HepG2 (cell line): Measurements from ENCODE around the gene FGF18. TPM values are rescaled to one million over a fixed set of nuclear protein-coding genes. Genes with fewer than 3 reads are reported as not detected.

Experiments used
- CREM ChIP-seq, 2 experiments: sonication (generic) in 1 of 2; formaldehyde crosslinking in 1 of 2; IDR thresholded peaks; 2 replicates each; pipeline versions ENCODE4 v1.4.0 to v1.6.1; 2016 to 2020; ENCODE audit warnings: antibody characterized with exemption in 1 of 2, mild to moderate bottlenecking in 1 of 2, missing genetic modification reagents in 1 of 2
- MAFK ChIP-seq, 2 experiments: IDR thresholded peaks in 1 of 2; conservative IDR thresholded peaks in 1 of 2; 2 replicates each; pipeline ENCODE4 v1.6.1; 2011; ENCODE audit warnings: improper control_type of control experiment in 2 of 2, low read length in 2 of 2
- MYNN ChIP-seq: sonication (generic); formaldehyde crosslinking; IDR thresholded peaks from 2 replicates; pipeline ENCODE4 v1.4.0; 2020; ENCODE audit warnings: mild to moderate bottlenecking, low read depth, missing genetic modification reagents
- RFXAP ChIP-seq: sonication (generic); formaldehyde crosslinking; IDR thresholded peaks from 2 replicates; pipeline ENCODE4 v1.4.0; 2020; ENCODE audit warnings: missing genetic modification reagents, borderline replicate concordance
- RNF2 ChIP-seq: fragments of 450-650 bp; conservative IDR thresholded peaks from 2 replicates; pipeline ENCODE4 v1.6.1; 2016; ENCODE audit warnings: low read depth
- SAP130 ChIP-seq: IDR thresholded peaks from 2 replicates; pipeline ENCODE4 v1.6.1; 2016; ENCODE audit warnings: low read depth
- TBX2 ChIP-seq: sonication (generic); formaldehyde crosslinking; IDR thresholded peaks from 2 replicates; pipeline ENCODE4 v1.5.0; 2020; ENCODE audit warnings: missing genetic modification reagents, mild to moderate bottlenecking, borderline replicate concordance
- ZNF841 ChIP-seq: sonication (generic); formaldehyde crosslinking; IDR thresholded peaks from 2 replicates; pipeline ENCODE4 v1.8.1; 2023; ENCODE audit warnings: missing genetic modification reagents, borderline replicate concordance
- ZSCAN21 ChIP-seq: sonication (generic); formaldehyde crosslinking; IDR thresholded peaks from 2 replicates; pipeline ENCODE4 v1.8.0; 2022; ENCODE audit warnings: mild to moderate bottlenecking, missing genetic modification reagents, moderate library complexity, borderline replicate concordance
- ZSCAN9 ChIP-seq: IDR thresholded peaks from 2 replicates; pipeline ENCODE4 v1.6.1; 2016; ENCODE audit warnings: borderline replicate concordance
- polyA plus RNA-seq, 8 experiments: library from polyadenylated mRNA; depleted of rRNA in 3 of 8; stranded (reverse) in 7 of 8; unstranded in 1 of 8; fragments of >200 nt; fragmentation: Illumina TruSeq in 4 of 8; extraction: Trizol in 4 of 8; gene quantifications; 2 replicates each; pipeline versions ENCODE4 v1.2.1 to v1.2.3, GENCODE V29; 2011 to 2016; ENCODE audit warnings: low read depth in 4 of 8, missing spikeins in 1 of 8, mixed read lengths in 1 of 8; ENCODE audit not compliant: insufficient read depth in 1 of 8
- total RNA-seq, 5 experiments: library from RNA; depleted of rRNA; stranded (reverse); fragments of >200 nt; fragmentation: Illumina TruSeq; extraction: Trizol; gene quantifications; 2 replicates each; pipeline ENCODE4 v1.2.3, GENCODE V29; 2016; ENCODE audit warnings: low read depth in 1 of 5
- TF ChIP-seq, protein P1 (sequence below): sonication (generic); formaldehyde crosslinking; IDR thresholded peaks from 2 replicates; pipeline ENCODE4 v1.4.0; 2020; ENCODE audit warnings: mild to moderate bottlenecking, missing genetic modification reagents
- TF ChIP-seq, protein P2 (sequence below): sonication (generic); formaldehyde crosslinking; IDR thresholded peaks from 2 replicates; pipeline ENCODE4 v1.5.1; 2020; ENCODE audit warnings: missing genetic modification reagents, mild to moderate bottlenecking, borderline replicate concordance
- TF ChIP-seq, protein P3 (sequence below): sonication (generic); formaldehyde crosslinking; IDR thresholded peaks from 2 replicates; pipeline ENCODE4 v1.8.0; 2022; ENCODE audit warnings: mild to moderate bottlenecking, missing genetic modification reagents, moderate library complexity
- TF ChIP-seq, protein P4 (sequence below): IDR thresholded peaks from 2 replicates; pipeline ENCODE4 v1.6.1; 2016; ENCODE audit warnings: control low read depth
- TF ChIP-seq, protein P5 (sequence below): sonication (generic); formaldehyde crosslinking; IDR thresholded peaks from 2 replicates; pipeline ENCODE4 v1.4.0; 2020; ENCODE audit warnings: missing genetic modification reagents; ENCODE audit errors: not compliant biosample characterization

FGF18 gene
- total and polyA plus RNA-seq, 2 of the 13 experiments (the other 11 are each of a cell fraction or from before 2014, with no cell fraction given) = not detected

DNA sequence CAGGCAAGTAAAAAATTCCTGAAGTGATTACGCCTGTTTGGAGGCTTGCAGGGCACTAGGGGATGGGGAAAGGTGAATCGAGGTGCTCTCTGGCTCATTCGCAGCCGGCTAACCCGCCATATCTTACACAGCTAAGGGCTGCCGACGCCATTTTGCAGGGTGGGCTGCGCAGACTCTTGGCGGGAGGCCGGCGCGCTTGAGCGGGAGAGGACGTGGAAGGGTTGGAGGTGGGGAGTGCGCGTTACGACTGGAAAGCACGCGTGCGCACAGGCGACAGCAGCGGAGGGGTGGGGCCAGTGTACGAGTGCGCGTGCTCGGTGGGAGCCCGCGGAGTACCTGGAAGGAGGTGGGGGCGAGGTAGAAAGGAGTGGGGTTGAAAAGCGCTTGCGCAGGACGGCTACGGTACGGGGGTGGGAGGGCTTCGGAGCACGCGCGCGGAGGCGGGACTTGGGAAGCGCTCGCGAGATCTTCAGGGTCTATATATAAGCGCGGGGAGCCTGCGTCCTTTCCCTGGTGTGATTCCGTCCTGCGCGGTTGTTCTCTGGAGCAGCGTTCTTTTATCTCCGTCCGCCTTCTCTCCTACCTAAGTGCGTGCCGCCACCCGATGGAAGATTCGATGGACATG is 32.0 kb upstream of the FGF18 start, which contains the start of gene NPM1 (continued):
- TF ChIP-seq, protein P1, sequence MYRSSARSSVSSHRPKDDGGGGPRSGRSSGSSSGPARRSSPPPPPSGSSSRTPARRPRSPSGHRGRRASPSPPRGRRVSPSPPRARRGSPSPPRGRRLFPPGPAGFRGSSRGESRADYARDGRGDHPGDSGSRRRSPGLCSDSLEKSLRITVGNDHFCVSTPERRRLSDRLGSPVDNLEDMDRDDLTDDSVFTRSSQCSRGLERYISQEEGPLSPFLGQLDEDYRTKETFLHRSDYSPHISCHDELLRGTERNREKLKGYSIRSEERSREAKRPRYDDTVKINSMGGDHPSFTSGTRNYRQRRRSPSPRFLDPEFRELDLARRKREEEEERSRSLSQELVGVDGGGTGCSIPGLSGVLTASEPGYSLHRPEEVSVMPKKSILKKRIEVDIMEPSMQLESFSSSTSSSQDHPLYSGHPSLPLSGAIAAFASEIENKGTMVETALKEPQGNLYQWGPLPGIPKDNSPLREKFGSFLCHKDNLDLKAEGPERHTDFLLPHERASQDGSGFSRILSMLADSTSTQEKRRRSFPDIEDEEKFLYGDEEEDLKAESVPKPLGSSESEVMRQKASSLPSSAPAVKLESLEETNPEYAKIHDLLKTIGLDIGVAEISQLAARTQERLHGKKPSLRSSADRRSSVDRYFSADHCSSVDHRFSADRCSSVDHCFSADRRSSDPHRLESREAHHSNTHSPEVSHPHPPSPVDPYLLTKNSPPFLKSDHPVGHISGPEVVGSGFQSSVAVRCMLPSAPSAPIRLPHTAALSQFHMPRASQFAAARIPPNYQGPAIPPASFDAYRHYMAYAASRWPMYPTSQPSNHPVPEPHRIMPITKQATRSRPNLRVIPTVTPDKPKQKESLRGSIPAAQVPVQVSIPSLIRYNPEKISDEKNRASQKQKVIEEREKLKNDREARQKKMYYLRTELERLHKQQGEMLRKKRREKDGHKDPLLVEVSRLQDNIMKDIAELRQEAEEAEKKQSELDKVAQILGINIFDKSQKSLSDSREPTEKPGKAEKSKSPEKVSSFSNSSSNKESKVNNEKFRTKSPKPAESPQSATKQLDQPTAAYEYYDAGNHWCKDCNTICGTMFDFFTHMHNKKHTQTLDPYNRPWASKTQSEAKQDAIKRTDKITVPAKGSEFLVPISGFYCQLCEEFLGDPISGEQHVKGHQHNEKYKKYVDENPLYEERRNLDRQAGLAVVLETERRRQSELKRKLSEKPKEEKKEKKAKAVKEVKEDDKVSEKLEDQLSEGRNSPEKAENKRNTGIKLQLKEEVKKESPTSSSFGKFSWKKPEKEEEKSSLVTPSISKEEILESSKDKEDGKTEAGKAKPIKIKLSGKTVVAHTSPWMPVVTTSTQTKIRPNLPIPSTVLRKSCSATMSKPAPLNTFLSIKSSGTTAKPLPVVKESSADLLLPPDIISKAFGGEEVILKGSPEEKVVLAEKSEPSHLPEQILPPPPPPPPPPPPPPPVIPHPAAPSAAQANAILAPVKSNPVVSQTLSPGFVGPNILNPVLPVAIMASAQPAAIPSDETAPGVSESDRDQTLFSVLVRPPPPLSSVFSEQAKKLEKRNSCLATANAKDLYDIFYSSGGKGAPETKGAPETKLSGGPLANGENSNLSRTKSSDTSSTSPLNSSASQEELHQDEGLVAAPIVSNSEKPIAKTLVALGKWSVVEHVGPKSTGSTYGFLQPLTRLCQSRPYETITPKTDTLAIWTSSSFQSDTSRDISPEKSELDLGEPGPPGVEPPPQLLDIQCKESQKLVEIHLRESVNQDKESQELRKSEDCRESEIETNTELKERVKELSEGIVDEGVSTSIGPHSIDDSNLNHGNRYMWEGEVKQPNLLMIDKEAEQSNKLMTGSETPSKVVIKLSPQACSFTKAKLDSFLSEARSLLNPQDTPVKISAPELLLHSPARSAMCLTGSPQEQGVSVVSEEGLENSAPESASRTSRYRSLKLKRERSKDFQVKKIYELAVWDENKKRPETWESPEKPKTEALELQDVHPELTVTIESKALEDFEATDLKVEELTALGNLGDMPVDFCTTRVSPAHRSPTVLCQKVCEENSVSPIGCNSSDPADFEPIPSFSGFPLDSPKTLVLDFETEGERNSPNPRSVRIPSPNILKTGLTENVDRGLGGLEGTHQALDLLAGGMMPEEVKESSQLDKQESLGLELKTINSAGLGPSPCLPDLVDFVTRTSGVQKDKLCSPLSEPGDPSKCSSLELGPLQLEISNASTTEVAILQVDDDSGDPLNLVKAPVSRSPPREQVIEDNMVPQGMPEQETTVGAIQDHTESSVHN = 0 out of 2 replicates have a peak, but pooled peaks have one; percentile 12
- 0 out of 2 replicates have a peak, but pooled peaks have one; percentile 77 for TF ChIP-seq RFXAP (CRISPR knock-in tag)
- TF ChIP-seq RNF2 = peak; percentile 66; the same call in 1 of the 2 replicates
- peak; percentile 65; the same call in 1 of the 2 replicates for TF ChIP-seq ZSCAN21 (CRISPR knock-in tag)
- TF ChIP-seq, protein P2, sequence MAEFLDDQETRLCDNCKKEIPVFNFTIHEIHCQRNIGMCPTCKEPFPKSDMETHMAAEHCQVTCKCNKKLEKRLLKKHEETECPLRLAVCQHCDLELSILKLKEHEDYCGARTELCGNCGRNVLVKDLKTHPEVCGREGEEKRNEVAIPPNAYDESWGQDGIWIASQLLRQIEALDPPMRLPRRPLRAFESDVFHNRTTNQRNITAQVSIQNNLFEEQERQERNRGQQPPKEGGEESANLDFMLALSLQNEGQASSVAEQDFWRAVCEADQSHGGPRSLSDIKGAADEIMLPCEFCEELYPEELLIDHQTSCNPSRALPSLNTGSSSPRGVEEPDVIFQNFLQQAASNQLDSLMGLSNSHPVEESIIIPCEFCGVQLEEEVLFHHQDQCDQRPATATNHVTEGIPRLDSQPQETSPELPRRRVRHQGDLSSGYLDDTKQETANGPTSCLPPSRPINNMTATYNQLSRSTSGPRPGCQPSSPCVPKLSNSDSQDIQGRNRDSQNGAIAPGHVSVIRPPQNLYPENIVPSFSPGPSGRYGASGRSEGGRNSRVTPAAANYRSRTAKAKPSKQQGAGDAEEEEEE = no peak
- TF ChIP-seq MYNN (CRISPR knock-in tag) = 0 out of 2 replicates have a peak, but pooled peaks have one; percentile 49
- peak; percentile 89 for TF ChIP-seq SAP130
- TF ChIP-seq, protein P3, sequence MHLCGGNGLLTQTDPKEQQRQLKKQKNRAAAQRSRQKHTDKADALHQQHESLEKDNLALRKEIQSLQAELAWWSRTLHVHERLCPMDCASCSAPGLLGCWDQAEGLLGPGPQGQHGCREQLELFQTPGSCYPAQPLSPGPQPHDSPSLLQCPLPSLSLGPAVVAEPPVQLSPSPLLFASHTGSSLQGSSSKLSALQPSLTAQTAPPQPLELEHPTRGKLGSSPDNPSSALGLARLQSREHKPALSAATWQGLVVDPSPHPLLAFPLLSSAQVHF = no peak
- peak; percentile 79 for TF ChIP-seq ZSCAN9
- TF ChIP-seq TBX2 (CRISPR knock-in tag) = peak; percentile 88
- no peak for TF ChIP-seq MAFK (conservative IDR thresholded peaks at IDR 0.05 in 1 of 2, IDR thresholded peaks at IDR 0.05 in 1 of 2; ENCODE audit: low read length in 2 of 2)
- TF ChIP-seq, protein P4, sequence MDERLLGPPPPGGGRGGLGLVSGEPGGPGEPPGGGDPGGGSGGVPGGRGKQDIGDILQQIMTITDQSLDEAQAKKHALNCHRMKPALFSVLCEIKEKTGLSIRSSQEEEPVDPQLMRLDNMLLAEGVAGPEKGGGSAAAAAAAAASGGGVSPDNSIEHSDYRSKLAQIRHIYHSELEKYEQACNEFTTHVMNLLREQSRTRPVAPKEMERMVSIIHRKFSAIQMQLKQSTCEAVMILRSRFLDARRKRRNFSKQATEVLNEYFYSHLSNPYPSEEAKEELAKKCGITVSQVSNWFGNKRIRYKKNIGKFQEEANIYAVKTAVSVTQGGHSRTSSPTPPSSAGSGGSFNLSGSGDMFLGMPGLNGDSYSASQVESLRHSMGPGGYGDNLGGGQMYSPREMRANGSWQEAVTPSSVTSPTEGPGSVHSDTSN (CRISPR knock-in tag) = no peak
- TF ChIP-seq, protein P5, sequence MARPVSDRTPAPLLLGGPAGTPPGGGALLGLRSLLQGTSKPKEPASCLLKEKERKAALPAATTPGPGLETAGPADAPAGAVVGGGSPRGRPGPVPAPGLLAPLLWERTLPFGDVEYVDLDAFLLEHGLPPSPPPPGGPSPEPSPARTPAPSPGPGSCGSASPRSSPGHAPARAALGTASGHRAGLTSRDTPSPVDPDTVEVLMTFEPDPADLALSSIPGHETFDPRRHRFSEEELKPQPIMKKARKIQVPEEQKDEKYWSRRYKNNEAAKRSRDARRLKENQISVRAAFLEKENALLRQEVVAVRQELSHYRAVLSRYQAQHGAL = peak; percentile 75
- TF ChIP-seq CREM (IDR thresholded peaks at IDR 0.05) = peak; percentile 67
- no peak for TF ChIP-seq CREM (CRISPR knock-in tag; IDR thresholded peaks at IDR 0.05)
- 0 out of 2 replicates have a peak, but pooled peaks have one; percentile 3 for TF ChIP-seq ZNF841 (CRISPR knock-in tag)
